HG02610 (cell line): Measurements from ENCODE around the gene PSG1.
"Not testable (repeated sequence)": the region's sequence is repeated elsewhere in the genome, so short reads cannot be mapped to it uniquely, and the experiment has no call there.

Source experiments
- ATAC-seq: cut with Tn5 transposase; IDR thresholded peaks from one replicate; pipeline ENCODE4 v1.9.1; 2021; ENCODE audit warnings: mild to moderate bottlenecking, moderate library complexity; ENCODE audit not compliant: unreplicated experiment

Gene PSG1

GRCh38 chr19:42831221-42832019 lies 48.1 kb downstream of the PSG1 start:
- ATAC-seq = no peak

- ATAC-seq = not testable (repeated sequence)
Measured at GRCh38 chr19:42821306-42821977, 58.1 kb downstream of the PSG1 start.

DNA sequence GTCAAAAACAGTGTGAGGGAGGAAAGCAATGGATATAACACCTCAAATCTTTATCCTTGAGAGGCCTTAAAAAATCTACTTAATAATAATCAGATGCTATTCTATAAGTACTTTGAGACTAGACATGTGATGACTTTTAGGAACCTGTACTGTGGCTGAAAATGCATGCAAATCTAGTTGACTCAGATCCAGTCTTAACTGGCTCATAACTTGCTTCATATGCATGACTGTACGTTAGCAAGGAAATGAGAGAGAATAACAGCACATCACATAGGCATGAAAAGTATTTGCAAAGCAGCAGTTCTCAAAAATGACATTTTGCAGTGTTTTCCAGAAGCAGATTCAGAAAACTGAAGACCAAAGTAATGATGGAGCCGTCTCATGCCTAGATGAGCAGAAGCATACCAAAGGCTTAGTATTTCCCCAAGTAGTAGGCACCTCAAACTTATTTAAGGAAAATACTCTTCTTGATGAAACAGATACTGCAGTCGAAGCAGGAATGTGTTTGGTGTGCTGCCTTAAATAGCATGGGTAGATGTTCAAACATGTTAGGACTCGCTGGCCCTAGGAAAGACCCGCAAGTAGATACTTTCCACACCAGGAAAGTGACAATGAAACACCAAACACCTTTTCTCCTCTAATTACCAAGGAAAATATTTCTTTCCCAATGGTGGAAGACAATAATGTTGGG lies 59.4 kb downstream of the PSG1 start:
- not testable (repeated sequence) for ATAC-seq

- no peak for ATAC-seq
Measured at GRCh38 chr19:42816894-42817293, 62.6 kb downstream of the PSG1 start.
